Karpas-422 (cell line): Measurements from ENCODE around the gene SEC16A. TPM values are rescaled to one million over a fixed set of nuclear protein-coding genes. Genes with fewer than 3 reads are reported as not detected.

Source experiments
- DNase-seq: peaks from one replicate; pipeline ENCODE4 v3.0.0-alpha.2; 2015
- H2AFZ ChIP-seq: fragments of 200-600 bp; sonication (generic); 2 replicates; pipeline ENCODE4 v1.6.1; 2014; ENCODE audit warnings: antibody characterized with exemption, low read length, mixed read lengths
- H3K27ac ChIP-seq: fragments of 200-600 bp; sonication (generic); 2 replicates; pipeline ENCODE4 v1.5.1; 2014; ENCODE audit warnings: mild to moderate bottlenecking, low read length, moderate library complexity
- H3K27me3 ChIP-seq: fragments of 200-600 bp; sonication (generic); 2 replicates; pipeline ENCODE4 v1.6.1; 2014; ENCODE audit warnings: low read length, mixed read lengths
- H3K36me3 ChIP-seq: fragments of 200-600 bp; sonication (generic); 2 replicates; pipeline ENCODE4 v1.6.1; 2014; ENCODE audit warnings: low read length, mixed read lengths; ENCODE audit not compliant: insufficient read depth
- H3K4me1 ChIP-seq: fragments of 200-600 bp; sonication (generic); 2 replicates; pipeline ENCODE4 v1.6.1; 2014; ENCODE audit warnings: mild to moderate bottlenecking, low read length, mixed read lengths
- H3K4me2 ChIP-seq: fragments of 200-600 bp; sonication (generic); 2 replicates; pipeline ENCODE4 v1.6.1; 2014; ENCODE audit warnings: low read length, low read depth, mild to moderate bottlenecking; ENCODE audit not compliant: poor library complexity, severe bottlenecking
- H3K4me3 ChIP-seq: fragments of 200-600 bp; sonication (generic); 2 replicates; pipeline ENCODE4 v1.5.1; 2014; ENCODE audit warnings: mild to moderate bottlenecking, antibody characterized with exemption, low read length, mixed read lengths
- H3K79me2 ChIP-seq: fragments of 200-600 bp; sonication (generic); 2 replicates; pipeline ENCODE4 v1.6.1; 2014; ENCODE audit warnings: mild to moderate bottlenecking, low read length, mixed read lengths
- H3K9ac ChIP-seq: fragments of 200-600 bp; sonication (generic); 2 replicates; pipeline ENCODE4 v1.6.0; 2014; ENCODE audit warnings: low read length
- H3K9me2 ChIP-seq: fragments of 200-600 bp; sonication (generic), shearing (Covaris generic); replicated peaks from 2 replicates; pipeline ENCODE4 v1.6.0; 2014; ENCODE audit warnings: mild to moderate bottlenecking, low read length, moderate library complexity; ENCODE audit not compliant: insufficient read depth
- H3K9me3 ChIP-seq: fragments of 300-700, 200-600 bp; sonication (generic); 2 replicates; pipeline ENCODE4 v1.6.1; 2014; ENCODE audit warnings: low read length, mixed read lengths
- H4K20me1 ChIP-seq: fragments of 200-600 bp; sonication (generic); 2 replicates; pipeline ENCODE4 v1.6.1; 2014; ENCODE audit warnings: mild to moderate bottlenecking, antibody characterized with exemption, low read length, low read depth; ENCODE audit not compliant: insufficient read depth
- small RNA-seq: library from RNA; depleted of rRNA; stranded (forward); fragments of <200 nt; gene quantifications from one replicate; pipeline ENCODE3, GENCODE V24; 2014
- total RNA-seq: library from RNA; depleted of rRNA; stranded (reverse); fragments of >200 nt; shearing (Covaris generic); gene quantifications from 2 replicates; pipeline ENCODE4 v1.2.3, GENCODE V29; 2014; ENCODE audit warnings: low replicate concordance; rRNA removed

SEC16A gene
- total RNA-seq, 1 experiment from 2014 or later = 21.5 TPM

DNA sequence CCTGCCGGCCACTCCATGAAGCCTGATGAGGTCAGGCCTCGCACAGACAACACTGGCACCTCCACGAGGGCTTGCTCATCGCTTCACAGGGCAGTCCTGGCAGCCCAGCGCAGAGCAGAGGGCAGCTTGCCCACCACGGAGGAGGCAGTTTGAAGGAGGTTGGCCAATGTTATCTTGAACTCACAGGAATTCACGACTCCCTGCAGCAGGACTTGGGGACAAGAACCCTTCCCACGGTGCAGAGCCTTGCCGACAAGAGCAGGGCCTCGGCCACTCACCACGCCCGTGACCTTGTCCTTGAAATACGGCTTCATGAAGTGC lies 87.9 kb downstream of the SEC16A start:
- Histone ChIP-seq H3K27ac (no peak overlapping the region), H3K4me3 (no peak overlapping the region), H3K9me3 (no peaks in the 10 kb centered on the region), H3K4me2 (no peak overlapping the region), H3K4me1 (peaks cover 11% of the 10 kb centered on the region), H3K9me2 (no peaks in the 10 kb centered on the region), H3K9ac (no peak overlapping the region), H4K20me1 (peaks cover 17% of the 10 kb centered on the region; the same call in 1 of the 2 replicates), H3K79me2 (peaks cover 24% of the 10 kb centered on the region), H3K27me3 (no peaks in the 10 kb centered on the region), H3K36me3 (peaks cover 21% of the 10 kb centered on the region), H2AFZ (no peak overlapping the region)
- no peak for DNase-seq

DNA sequence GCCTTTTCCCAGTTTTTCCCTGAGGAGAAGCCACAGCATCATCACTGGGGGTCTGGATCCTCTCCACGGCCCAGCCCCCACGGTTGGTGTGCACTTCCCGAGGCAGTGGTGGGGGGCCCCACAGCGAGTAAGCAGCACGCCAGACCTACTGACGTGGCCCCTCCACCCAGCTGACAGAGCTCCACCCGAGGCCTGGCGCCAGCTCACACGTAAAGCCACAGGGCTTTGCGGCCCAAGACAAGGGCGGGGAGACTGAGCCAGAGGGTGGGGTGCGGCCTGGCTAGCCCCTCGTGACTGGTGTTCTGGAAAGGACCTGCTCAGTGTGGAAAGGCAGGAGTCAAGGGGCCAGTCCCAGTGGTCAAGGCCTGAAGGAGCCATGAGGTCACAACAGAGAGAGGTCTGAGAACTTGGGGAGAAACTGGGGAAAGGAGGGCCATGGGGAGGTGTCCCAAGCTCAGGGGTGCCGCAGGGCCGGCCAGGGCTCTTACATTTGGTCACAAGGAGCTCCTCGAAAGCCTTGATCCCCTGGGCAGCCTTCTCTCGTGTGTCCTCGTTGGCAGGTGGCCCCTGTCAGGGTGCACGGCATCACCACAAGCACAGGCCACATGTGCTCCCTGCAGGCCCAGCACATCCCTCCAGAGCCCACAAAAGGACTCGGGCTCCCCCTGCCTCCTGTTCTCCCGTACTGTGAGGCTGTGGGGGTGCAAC lies 88.4 kb downstream of the SEC16A start:
- no peak overlapping the region for H3K4me3 ChIP-seq
- DNase-seq = no peak
- H2AFZ ChIP-seq = no peak overlapping the region
- peaks cover 11% of the 10 kb centered on the region for H3K4me1 ChIP-seq
- H3K4me2 ChIP-seq = no peak overlapping the region
- H3K27me3 ChIP-seq = no peaks in the 10 kb centered on the region
- no peak overlapping the region for H3K27ac ChIP-seq
- no peaks in the 10 kb centered on the region for H3K9me3 ChIP-seq
- H3K9ac ChIP-seq = no peak overlapping the region
- H3K36me3 ChIP-seq = peaks cover 21% of the 10 kb centered on the region
- no peaks in the 10 kb centered on the region for H3K9me2 ChIP-seq
- H3K79me2 ChIP-seq = peaks cover 19% of the 10 kb centered on the region
- H4K20me1 ChIP-seq = peaks cover 14% of the 10 kb centered on the region; the same call in 1 of the 2 replicates

DNA sequence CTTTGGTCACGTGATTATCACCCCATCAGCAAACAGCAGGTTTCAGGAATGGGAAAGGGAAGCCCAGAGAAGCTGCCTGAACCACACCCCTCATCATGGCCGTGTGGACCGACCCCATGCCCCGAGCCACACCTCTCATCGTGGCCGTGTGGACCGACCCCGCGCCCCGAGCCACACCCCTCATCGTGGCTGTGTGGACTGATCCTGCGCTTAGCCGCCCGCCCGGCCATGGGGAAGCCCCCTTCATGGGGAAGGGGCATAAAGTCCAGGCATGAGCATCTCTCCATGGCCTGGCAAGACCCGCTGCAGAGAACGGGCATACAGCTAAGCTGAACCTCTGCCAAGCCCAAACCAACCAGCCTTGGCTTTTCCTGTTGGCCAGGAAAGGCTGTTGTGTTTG lies 89.3 kb downstream of the SEC16A start:
- H4K20me1 ChIP-seq = peaks cover 5% of the 10 kb centered on the region; the same call in 1 of the 2 replicates

DNA sequence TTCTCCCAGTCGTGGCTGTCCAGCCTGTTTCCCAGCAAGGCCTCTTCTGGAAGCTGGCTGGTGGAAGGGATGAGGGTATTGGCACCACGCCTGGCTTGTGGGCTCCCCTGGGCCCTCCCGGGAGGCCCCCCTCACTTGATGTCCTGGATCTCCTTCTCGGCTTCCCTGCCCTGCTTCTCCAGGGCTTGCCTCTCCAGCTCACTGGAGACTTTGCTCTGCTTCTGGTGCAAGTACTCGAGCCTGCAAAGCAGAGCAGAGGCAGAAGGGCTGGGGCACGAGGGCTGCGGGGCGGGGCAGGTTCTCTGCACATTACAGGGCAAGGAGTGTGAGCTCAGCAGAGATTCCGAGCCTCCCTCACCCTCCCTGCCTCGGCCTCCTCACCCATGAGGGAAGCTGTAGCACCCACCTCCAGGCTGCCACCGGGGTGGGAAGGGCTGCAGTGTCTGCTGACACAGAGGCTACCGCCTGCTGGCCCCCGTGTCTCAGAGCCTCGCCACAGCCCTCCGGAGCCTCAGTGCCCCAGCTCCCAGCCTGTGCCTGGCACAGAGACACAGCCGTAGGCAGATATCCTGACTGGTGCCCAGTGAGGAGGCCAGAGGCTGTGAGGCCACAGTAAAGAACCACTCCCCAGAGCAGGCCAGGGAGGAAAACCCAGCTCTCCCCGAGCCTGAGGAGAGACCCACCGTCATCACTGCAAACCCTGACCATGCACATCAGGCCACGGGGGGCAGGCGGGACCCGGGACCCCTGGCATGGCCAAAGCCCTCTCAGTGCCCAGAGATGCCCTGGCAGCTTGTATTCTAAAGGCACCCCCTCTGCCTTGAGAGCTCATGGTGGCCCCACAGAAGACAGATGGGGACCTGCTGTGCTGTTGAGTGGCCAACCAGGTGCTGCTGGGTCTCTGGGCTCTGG lies 90.0 kb downstream of the SEC16A start:
- Histone ChIP-seq H2AFZ (no peak overlapping the region), H3K36me3 (peaks cover 20% of the 10 kb centered on the region), H3K9ac (no peak overlapping the region), H4K20me1 (no peaks in the 10 kb centered on the region), H3K79me2 (peaks cover 2% of the 10 kb centered on the region), H3K9me2 (no peaks in the 10 kb centered on the region), H3K4me2 (no peak overlapping the region), H3K27me3 (no peaks in the 10 kb centered on the region), H3K4me3 (no peak overlapping the region), H3K27ac (no peak overlapping the region), H3K9me3 (no peaks in the 10 kb centered on the region), H3K4me1 (no peaks in the 10 kb centered on the region)
- DNase-seq = no peak

More for the DNA sequence above, 89.3 kb downstream of the SEC16A start:
- H3K36me3 ChIP-seq = peaks cover 19% of the 10 kb centered on the region
- no peak for DNase-seq
- no peak overlapping the region for H3K9ac ChIP-seq
- peaks cover 5% of the 10 kb centered on the region for H3K4me1 ChIP-seq
- H3K9me3 ChIP-seq = no peaks in the 10 kb centered on the region
- H3K27me3 ChIP-seq = no peaks in the 10 kb centered on the region
- no peak overlapping the region for H2AFZ ChIP-seq
- peaks cover 9% of the 10 kb centered on the region for H3K79me2 ChIP-seq
- no peak overlapping the region for H3K27ac ChIP-seq
- H3K9me2 ChIP-seq = no peaks in the 10 kb centered on the region
- no peak overlapping the region for H3K4me3 ChIP-seq
- H3K4me2 ChIP-seq = no peak overlapping the region

DNA sequence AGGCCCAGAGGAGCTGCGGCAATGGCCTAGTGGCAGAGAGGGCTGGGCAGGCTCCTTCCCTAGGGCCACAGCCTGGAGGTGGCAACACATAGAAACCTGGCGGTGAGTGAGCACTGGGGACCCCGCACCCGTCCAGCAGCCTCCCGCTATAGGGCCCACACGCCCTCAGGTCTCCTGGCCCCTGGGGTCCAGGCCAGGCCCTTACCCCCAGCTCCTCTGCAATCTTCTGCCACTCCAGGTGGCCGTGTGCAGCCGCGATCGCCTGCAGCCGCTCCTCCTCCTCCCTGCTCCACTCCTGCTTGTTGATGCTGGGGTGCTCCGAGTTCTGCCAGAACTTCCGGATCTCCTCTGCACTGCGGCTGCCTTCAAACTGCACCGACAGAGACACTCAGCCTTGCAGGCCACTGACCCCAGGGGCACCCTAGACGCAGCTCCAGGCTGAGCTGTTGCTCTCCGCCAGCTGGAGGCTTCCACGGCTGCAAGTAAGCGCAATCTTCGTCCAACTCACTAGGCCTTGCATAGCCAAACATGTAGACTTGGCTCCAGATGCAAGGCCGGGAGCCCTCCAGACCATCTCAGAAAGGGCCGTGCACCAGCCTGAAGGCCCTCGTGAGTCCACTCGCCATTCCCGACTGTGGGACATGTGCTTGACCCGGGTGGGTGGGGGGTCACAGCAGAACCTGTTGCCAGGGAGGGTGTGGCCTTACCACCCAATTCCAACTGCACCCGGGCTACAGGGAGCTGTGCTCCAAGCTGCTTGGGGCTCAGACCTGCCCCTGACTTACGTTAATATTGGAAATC lies 90.9 kb downstream of the SEC16A start:
- Histone ChIP-seq H3K79me2 (no peaks in the 10 kb centered on the region), H3K4me2 (no peak overlapping the region), H3K9ac (no peak overlapping the region), H3K9me3 (no peaks in the 10 kb centered on the region), H3K27ac (no peak overlapping the region), H3K9me2 (no peaks in the 10 kb centered on the region), H2AFZ (no peak overlapping the region), H3K4me1 (no peaks in the 10 kb centered on the region), H3K4me3 (no peak overlapping the region), H3K36me3 (peaks cover 17% of the 10 kb centered on the region), H4K20me1 (no peaks in the 10 kb centered on the region), H3K27me3 (no peaks in the 10 kb centered on the region)
- no peak for DNase-seq

Small RNA genes lying within 50 kb of the gene (small RNA-seq; reads per million reads assigned to genes)
- gene MIR4673 = not detected

Other genes with a start within 250 kb of the SEC16A start
- 11.3 and 18.9 TPM in 2 replicates for gene QSOX2, start 237.2 kb downstream of the SEC16A start, total RNA-seq
- 0.34 and 0.43 TPM in 2 replicates for gene CCDC187, start 178.9 kb downstream of the SEC16A start, total RNA-seq
- 11.7 and 38.4 TPM in 2 replicates for gene GPSM1, start 155.5 kb downstream of the SEC16A start, total RNA-seq
- gene DNLZ, start 119.3 kb downstream of the SEC16A start, total RNA-seq = 40.1 and 104 TPM in 2 replicates
- 1.3 and 2.9 TPM in 2 replicates for gene CARD9, start 109.4 kb downstream of the SEC16A start, total RNA-seq
- gene SNAPC4, start 82.9 kb downstream of the SEC16A start, total RNA-seq = 3.7 and 9.6 TPM in 2 replicates
- 65.5 and 116 TPM in 2 replicates for gene ENTR1, start 72.4 kb downstream of the SEC16A start, total RNA-seq
- gene PMPCA, start 72.4 kb downstream of the SEC16A start, total RNA-seq = 20.9 and 55.8 TPM in 2 replicates
- 8.0 and 10.4 TPM in 2 replicates for gene INPP5E, start 43.2 kb downstream of the SEC16A start, total RNA-seq
- gene NOTCH1, start 63.0 kb upstream of the SEC16A start, total RNA-seq = 4.3 and 15.0 TPM in 2 replicates
- not detected in 2 replicates for gene EGFL7, start 179.9 kb upstream of the SEC16A start, total RNA-seq
- gene AGPAT2, start 204.4 kb upstream of the SEC16A start, total RNA-seq = 12.3 and 38.5 TPM in 2 replicates
- not detected in 2 replicates for gene DIPK1B, start 229.5 kb upstream of the SEC16A start, total RNA-seq